ENCODE data around the gene C1QTNF2.
"Not testable (repeated sequence)": the region's sequence is repeated elsewhere in the genome, so short reads cannot be mapped to it uniquely, and the experiment has no call there.

C1QTNF2 gene

DNA sequence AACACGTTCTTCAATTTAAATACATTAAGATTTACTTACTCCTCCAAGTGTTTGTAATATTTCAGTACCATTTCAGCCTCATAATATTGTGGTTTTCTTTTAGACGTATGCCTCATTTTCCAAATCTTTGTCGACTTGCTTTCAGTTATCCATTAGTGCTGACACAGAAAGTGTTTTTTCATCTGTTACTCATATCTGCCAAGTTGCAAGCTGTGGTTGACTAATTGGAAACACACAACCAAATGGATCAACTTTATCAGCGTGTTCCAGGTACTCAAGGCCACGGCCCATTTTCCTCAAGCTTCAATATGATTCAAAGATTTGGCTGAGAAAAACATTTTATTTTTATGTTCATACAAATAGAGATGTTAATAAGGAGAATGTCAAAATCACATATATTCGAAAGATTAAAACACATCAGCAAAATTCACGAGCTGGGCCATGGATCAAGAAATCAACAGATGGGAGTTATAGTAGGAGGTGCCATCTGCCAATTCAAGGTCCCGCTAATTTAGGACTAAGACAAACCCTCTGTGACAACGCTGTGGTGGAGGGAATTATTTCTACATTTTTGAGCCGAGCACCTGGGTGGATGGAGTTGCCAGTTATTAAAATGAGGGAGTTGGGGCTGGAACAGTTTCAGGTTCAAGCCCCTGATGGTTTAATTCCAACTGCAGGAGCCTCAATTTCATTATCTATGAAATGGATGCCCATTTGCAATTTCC is 30.9 kb downstream of the C1QTNF2 start:
- no peak for DNase-seq

- not testable (repeated sequence) for DNase-seq
These were observed 35.7 kb downstream of the C1QTNF2 start for GRCh38 chr5:160334716-160335115.

DNA sequence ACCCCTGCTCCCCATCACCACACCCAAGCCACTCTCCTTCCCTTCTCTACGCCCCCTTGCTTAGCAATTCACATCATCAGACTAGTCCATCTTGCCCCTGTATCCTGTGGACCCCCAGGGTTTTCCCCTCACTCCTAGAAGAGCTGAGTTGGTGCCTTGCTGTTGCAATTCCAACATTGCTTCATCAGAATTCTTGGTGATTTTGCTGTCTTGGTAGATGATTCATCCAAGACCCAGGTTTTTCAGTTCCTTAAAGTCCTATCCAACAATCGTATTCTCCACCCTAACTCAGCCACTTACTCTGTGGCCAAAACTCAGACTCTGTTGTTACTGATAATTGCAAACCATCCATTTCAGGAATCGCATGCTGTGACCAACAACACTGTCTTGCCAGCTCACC is 36.7 kb downstream of the C1QTNF2 start:
- DNase-seq: no peak

- no peak for DNase-seq
These were observed 40.2 kb downstream of the C1QTNF2 start for GRCh38 chr5:160330212-160330611.

GRCh38 chr5:160327818-160328217 is 42.6 kb downstream of the C1QTNF2 start:
- no peak for DNase-seq

GRCh38 chr5:160326981-160327380 is 43.4 kb downstream of the C1QTNF2 start:
- no peak for DNase-seq

GRCh38 chr5:160325716-160326115 is 44.7 kb downstream of the C1QTNF2 start:
- DNase-seq: no peak

DNA sequence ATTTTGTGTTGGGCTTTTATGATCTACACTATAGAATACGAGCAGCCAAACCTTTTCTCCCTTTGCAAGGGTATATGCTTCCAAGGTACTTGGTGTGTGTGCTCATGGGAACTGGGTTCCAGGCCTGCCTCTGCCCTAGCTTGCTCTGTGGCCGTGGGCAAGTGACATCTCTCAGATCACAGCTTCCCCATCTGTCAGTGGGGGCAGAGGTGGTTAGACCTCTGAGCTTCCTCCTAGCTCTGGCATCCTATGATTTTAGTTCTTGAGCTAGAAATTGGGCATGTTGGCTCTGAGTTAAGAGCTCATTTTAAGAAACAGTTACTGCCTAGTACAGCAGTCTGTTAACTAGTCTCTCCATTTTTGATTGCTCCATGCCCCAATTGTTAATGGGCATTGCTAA is 45.5 kb downstream of the C1QTNF2 start:
- DNase-seq: no peak

DNA sequence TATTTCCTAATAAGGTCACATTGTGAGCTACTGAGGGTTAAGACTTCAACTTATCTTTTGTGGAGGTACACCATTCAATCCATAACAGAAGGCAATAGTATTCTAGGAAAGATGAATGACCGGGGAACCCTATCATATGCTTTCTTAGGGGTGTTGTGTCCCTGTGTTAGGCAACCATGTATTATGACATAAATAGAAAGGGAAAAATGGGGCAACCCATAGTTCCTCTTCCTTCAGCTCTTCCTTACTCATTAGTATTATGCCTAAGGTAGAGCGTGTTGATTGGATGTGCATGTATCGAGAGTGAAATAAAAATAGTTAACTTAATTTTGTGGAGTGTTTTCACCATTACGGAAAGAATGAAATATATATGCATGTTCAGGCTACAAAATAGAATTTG is 52.0 kb downstream of the C1QTNF2 start:
- no peak for DNase-seq

GRCh38 chr5:160317434-160317833 is 53.0 kb downstream of the C1QTNF2 start:
- DNase-seq: no peak

GRCh38 chr5:160315968-160316367 is 54.5 kb downstream of the C1QTNF2 start:
- DNase-seq: no peak

- DNase-seq: no peak
These were observed 57.3 kb downstream of the C1QTNF2 start for GRCh38 chr5:160312960-160313727.

- no peak for DNase-seq
These were observed 58.1 kb downstream of the C1QTNF2 start, which contains the start of gene CCNJL for GRCh38 chr5:160312134-160312959. Gene CCNJL (minus strand): TSS chr5:160312564. CDS start chr5:160311923, 641 bp downstream.

GRCh38 chr5:160311491-160312133 is 58.8 kb downstream of the C1QTNF2 start:
- no peak for DNase-seq

DNA sequence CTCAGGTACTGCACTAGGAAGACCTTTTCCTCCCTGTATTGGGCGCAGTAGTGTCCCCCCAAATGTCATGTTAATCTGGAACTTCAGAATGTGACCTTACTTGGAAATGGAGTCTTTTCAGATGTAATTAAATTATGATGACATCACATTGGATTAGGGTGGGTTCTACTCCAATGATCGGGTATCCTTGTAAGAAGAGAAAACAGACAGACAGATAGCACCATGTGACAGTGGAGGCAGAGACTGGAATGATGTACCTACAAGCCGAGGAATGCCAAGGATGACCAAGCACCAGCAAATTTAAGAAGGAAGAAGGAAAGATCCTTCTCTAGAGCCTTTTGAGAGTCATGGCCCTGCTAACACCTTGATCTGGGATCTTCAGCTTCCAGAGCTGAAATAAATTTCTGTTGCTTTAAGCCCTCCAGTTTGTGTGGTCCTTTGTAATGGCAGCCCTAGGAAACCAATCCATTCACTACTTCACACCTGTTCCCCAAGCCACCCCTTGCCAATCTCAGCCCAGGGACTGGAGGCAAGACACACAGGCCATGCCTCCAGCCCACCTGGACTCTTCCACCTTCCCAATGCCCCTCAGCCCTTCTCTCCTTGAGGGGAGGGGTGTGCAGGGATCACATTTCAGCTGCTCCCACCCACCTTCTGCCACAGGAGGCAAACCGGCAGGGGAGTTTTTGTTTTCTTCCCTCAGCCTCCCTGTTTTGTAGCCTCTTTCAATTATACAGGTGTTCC is 59.7 kb downstream of the C1QTNF2 start:
- no peak for DNase-seq

DNA sequence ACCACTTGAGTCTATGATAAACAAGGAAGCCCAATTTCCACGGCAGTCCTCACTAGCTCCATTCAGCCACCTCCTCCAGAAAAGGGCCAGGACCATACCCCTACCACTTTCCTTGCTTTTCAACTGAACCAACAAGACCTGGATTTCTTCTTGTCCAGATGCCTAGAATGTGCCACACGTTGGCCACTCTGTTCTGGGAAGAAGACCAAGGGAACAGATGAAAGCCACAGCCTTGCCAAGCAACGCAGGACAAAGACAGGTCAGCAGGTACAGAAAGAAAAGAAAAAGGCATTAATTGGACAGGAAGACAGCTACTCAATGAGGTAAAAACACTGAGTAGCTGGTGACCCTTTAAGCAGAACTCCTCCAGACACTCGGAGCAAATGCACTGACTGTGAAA is 60.3 kb downstream of the C1QTNF2 start:
- DNase-seq: no peak

GRCh38 chr5:160306696-160307095 is 63.7 kb downstream of the C1QTNF2 start:
- DNase-seq: no peak

GRCh38 chr5:160305319-160305718 is 65.1 kb downstream of the C1QTNF2 start:
- DNase-seq: no peak

GRCh38 chr5:160303690-160304089 is 66.7 kb downstream of the C1QTNF2 start:
- no peak for DNase-seq

- no peak for DNase-seq
These were observed 72.2 kb downstream of the C1QTNF2 start for GRCh38 chr5:160298189-160298588.

DNA sequence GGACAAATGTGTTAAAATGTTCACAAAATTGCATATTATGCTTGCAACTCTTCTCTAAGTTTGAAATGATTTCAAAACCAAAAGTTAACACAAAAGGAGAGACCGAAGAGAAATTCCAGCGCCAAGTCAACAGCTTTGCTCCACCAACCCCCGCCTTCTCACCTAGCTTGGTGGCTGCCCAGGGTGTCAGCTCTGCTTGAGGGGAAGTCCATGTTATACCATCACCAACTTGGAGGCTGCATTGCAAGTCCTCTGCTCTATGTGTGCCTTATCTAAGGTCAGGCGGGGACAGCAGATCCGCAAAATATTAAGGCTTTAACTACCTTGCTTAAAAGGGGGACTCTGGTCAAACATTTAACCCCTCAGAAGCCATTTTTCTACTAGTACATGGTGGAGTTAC is 72.7 kb downstream of the C1QTNF2 start:
- no peak for DNase-seq

All from T-helper 9 cell (primary cell).